Activated T-cell treated with anti-CD3 and anti-CD28 coated beads, Interleukin-2, amount 50 U/mL, for 48 hours (primary cell): ENCODE data around the gene PIN4.
"Not testable (repeated sequence)": the region's sequence is repeated elsewhere in the genome, so short reads cannot be mapped to it uniquely, and the experiment has no call there.

Experiments used
- DNase-seq, 2 experiments: peaks; one replicate each; pipeline ENCODE4 v3.0.0-alpha.2; 2020

PIN4 gene

GRCh38 chrX:72202792-72203401 lies 21.3 kb downstream of the PIN4 start:
- no peak for DNase-seq

DNA sequence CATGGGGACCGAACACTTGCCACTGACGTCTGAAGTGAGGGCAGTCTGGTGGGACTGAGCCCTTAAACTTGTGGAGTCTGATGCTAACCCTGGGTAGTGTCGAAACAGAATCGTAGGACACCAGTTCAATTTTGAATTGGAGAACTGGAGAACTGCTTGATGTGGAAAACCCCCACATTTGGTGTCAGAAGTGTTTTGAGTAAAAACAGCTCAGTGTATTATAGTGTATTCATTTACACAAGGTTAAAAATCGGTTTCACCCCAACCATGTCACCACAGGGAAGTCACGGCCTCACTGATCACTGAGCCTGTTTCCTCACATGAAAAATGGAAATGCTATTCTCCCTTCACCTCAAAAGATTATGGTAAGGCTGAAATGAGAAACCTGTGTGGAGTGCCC lies 21.9 kb downstream of the PIN4 start:
- DNase-seq, result no peak

DNA sequence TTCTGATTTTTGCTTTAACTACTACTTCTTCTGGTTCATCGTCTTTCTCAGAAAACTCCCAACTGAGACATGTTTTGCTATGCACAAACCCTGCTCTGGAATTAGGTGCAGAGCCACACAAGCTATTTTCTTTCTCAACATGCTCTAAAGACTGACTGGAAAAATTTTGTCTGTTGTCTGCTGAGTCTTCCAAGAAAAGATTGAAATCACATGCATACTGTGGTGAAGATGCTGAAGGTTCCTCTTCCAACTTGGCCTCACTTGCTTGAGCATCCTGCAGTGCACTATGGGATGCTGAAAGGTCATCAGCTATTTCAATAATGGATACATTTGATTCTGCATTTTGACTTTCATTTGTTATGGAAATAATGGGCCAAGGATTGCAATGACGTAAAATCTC lies 24.1 kb downstream of the PIN4 start:
- DNase-seq, result no peak

DNA sequence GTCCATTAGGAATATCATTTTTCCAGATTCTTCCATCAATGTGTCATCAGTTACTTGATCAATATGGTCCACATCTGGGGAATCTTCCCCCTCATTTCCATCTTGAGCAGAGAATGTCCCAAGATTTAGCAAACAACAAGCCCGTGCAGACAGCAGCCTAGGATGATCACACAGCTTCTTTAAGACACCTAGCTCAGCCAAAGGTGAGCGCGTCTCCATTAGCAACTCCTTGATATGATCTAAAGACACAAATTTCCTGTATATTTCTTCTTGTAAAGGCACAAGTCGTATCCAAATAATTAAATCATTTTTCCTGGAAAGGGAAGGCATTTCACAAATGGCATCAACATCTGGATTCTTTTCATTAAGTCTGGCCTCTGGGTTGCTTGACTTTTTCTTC lies 25.8 kb downstream of the PIN4 start:
- no peak for DNase-seq

DNA sequence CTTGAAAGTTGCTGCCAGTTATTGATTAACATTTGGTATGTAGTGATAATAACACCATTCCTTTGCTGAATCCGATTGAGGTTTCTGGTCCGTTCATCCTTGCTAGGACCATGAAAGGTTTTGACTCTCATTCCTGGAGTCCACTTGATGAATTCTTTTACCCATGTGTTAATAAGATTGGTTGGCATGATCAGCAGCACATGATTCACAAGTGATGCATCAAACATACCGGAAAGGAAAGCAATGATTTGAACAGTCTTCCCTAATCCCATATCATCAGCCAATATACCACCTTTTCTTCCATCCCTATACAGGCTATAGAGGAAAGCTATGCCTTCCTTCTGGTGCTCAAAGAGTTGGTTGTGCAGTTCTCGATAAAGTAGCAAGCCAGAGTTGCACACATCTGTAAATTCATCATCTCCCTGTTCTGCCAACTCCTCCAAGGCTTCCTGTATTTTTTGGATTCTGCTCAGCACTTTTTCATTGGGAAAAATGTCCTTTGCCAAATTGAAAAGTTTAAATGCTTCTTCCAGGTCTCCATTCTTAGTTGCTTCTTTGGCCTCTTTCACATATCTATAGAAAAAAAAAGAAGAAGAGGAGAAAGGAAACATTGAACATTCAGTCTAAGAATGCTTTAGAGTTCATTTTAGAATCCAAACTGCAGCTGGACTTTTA lies 26.7 kb downstream of the PIN4 start:
- DNase-seq, result no peak

DNA sequence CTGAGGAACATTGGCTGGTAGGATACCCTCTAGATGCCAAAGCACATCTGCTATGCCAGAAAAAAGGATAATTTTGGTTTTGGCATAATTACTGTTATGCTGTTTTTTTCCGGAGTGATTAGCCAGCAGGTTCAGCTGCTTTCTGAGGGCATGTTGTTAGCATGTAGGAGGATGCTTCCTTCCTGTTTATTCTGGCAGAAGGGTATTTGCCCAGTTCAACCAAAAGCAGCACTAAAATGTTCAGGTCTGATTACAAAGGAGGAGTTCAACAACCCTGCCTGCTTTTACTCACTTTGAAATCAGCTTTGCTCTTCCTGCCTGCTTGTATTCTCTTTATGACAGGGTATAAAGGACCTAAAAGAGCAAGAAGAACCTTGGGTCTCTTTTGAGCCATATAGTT lies 35.4 kb downstream of the PIN4 start:
- no peak for DNase-seq

GRCh38 chrX:72220375-72220774 lies 38.8 kb downstream of the PIN4 start:
- DNase-seq, result not testable (repeated sequence)

DNA sequence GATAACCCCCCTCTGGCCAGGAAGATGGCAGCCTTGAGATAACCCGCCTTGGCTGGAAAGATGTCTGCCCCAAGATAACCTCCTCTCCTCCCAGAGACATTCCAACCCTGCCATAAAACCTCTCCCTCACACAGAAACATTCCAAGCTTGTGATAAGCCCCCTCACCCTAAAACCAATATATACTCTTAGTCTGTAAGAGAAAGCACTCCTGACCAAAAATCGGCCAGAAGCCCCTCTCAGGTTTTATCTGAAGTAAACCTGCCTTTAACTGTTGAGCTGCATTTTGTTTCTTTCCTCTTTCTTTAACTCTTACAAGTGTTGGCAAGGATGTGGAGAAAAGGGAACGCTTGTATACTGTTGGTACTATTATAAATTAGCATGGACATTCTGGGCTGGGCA lies 48.7 kb downstream of the PIN4 start:
- DNase-seq, result no peak

DNA sequence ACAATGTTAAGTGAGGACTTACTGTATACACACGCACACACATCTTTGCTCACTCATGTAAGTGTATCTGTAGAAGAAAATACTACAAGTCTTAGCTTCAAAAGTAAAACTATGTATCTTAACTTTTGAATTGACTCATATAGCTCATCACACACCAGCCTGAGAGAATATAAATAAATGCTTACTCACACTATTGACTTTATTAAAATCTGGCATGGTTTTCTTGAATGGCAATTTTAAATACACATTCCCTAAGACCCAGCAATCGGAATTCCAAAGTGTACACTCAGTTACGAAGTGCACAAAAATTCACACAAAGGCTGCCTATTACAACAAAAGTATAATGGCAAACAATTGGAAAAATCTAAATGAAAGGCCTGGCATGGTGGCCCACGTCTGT lies 55.3 kb downstream of the PIN4 start:
- no peak for DNase-seq

- no peak for DNase-seq
Measured at GRCh38 chrX:72238183-72238582, 56.6 kb downstream of the PIN4 start.

- DNase-seq, result peak; percentile 89
Measured at GRCh38 chrX:72238721-72239475, 57.3 kb downstream of the PIN4 start, which contains the start of gene ERCC6L. TSS of gene ERCC6L (minus strand) at chrX:72239027. CDS start at chrX:72238911, 116 bp downstream.

DNA sequence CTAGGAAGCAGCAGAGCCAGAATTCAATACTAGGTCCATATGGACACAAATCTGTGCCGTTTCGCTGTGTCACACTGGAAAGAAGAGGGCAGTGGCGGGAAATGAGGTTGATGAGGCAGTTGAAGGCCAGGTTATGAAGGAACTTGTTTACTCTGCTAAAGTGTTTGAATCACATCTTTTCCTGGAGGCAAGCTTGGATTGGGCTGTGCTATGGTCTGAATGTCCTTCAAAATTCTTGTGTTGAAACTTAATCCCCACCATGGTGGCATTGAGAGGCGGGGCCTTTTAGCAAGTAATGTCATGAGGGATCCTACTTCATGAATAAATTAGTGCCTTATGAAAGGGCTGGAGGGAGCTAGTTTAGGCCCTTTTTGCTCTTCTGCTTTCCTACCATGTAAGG lies 59.4 kb downstream of the PIN4 start:
- no peak for DNase-seq

- DNase-seq, result no peak
Measured at GRCh38 chrX:72243472-72243871, 61.9 kb downstream of the PIN4 start.

- peak; percentile 66 to 70 for DNase-seq
Measured at GRCh38 chrX:72245461-72246089, 64.0 kb downstream of the PIN4 start.

DNA sequence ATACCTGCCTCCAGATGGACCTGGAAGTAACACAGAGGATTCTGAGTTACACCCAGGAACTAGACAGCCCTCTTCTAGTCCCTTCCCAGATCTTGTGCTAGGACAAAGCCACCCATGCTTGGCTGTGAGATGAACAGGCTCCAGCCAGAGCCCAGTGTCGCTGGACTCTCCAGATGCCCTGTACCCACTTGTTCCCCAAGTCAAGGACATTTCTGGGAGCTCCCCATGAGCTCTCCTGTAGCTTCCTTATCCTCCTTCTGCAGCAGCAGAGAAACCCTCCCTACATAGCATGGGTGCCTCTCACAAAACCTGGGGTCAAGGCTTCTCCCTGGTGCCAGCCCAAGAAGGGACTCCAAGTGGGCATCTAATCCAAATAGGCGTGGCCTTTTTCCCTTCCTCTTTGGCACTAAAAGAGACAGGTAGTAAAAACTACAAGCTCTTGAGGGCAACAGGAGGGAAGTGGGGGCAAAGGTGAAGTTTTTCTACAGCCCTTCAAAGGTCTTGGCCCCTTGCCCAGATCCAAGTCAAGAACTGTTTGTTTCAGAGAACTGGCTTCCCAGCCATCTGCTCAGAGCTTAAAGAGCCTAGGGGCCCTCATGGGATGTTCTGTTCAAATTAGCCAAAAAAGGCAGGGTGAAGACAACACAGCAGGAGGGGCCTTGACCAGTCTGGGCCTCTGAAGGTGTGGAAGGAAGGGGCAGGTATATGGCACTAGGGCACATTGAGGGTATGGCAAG lies 65.8 kb downstream of the PIN4 start:
- no peak for DNase-seq
